Esophagus squamous epithelium (tissue), 4 donors: ENCODE measurements around the gene PNMA6E.

Source experiments
- POLR2A ChIP-seq, 4 donors: fragments of 450-650 bp; IDR thresholded peaks; one replicate each; pipeline ENCODE4 v1.6.1; 2017; ENCODE audit warnings: antibody characterized with exemption in 4 of 4, mild to moderate bottlenecking in 4 of 4, moderate library complexity in 3 of 4
- TF ChIP-seq, protein P1 (sequence below), 6 experiments: fragments of 450-650 bp in 4 of 6; fragments of 200-600 bp in 2 of 6; sonication (generic) in 2 of 6; IDR thresholded peaks; one replicate each; pipeline ENCODE4 v1.5.1; 2016 to 2019; ENCODE audit warnings: antibody characterized with exemption in 6 of 6, mild to moderate bottlenecking in 4 of 6, moderate library complexity in 4 of 6

DNA sequence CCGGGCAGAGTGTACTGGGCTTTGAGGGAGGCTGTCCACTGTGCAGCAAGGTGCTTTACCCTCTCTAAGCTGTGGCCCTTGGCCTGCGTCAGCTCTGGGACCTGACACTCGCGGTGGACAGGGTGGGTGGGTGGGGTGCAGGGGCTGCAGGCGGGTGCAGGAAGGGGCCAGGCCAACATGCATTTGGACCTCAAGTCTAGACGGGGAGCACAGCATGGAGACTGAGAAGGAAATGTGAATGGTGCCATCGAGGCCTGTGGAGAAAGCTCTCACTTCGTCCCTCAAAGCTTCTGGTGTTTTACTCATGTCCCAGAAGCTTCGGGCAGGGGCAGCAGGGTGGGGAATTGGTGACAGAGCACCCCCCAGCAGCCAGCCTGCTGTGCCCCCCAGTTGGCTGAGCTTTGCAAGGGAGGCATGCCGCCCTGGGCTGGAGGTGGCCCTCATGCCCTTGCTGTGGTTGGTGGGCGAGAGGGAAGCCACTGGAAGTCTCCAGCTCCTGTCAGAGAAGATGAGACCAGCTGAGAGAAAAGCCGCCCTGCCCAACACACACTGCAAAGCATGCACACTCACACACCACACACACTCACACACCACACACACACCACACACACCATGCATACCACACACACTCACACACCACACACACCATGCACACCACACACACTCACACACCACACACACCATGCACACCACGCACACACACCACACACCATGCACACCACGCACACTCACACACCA lies 12.3 kb downstream of the PNMA6E start:
- TF ChIP-seq, protein P1, sequence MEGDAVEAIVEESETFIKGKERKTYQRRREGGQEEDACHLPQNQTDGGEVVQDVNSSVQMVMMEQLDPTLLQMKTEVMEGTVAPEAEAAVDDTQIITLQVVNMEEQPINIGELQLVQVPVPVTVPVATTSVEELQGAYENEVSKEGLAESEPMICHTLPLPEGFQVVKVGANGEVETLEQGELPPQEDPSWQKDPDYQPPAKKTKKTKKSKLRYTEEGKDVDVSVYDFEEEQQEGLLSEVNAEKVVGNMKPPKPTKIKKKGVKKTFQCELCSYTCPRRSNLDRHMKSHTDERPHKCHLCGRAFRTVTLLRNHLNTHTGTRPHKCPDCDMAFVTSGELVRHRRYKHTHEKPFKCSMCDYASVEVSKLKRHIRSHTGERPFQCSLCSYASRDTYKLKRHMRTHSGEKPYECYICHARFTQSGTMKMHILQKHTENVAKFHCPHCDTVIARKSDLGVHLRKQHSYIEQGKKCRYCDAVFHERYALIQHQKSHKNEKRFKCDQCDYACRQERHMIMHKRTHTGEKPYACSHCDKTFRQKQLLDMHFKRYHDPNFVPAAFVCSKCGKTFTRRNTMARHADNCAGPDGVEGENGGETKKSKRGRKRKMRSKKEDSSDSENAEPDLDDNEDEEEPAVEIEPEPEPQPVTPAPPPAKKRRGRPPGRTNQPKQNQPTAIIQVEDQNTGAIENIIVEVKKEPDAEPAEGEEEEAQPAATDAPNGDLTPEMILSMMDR (IDR thresholded peaks at IDR 0.05), result no peak
- no peak for TF ChIP-seq POLR2A (IDR thresholded peaks at IDR 0.05)
